Germinal center (tissue), 1 donor: ENCODE data around the gene PAK3.

Experiments used
- DNase-seq: peaks from one replicate; pipeline ENCODE4 v3.0.0; 2012; ENCODE audit warnings: mixed read lengths, low spot score

PAK3 gene

GRCh38 chrX:111262086-111262485 lies 166.1 kb downstream of the PAK3 start:
- DNase-seq, result no peak

GRCh38 chrX:111264385-111264784 lies 168.4 kb downstream of the PAK3 start:
- no peak for DNase-seq

- DNase-seq, result no peak
Observed at GRCh38 chrX:111265486-111265885, 169.5 kb downstream of the PAK3 start.

- no peak for DNase-seq
Observed at GRCh38 chrX:111268506-111268905, 172.5 kb downstream of the PAK3 start.

GRCh38 chrX:111270339-111270738 lies 174.3 kb downstream of the PAK3 start, which contains the start of gene CAPN6:
Gene CAPN6 (minus strand): TSS chrX:111270483. CDS start chrX:111263936, 6,547 bp downstream.
- no peak for DNase-seq
